A549 (cell line): ENCODE measurements around the gene MTHFD2. TPM values are rescaled to one million over a fixed set of nuclear protein-coding genes. Genes with fewer than 3 reads are reported as not detected.

Source experiments
- ATAC-seq, 2 experiments: fragments of 200-7000 bp in 1 of 2; fragments of >200 bp in 1 of 2; cut with Nextera tagmentation in 1 of 2; cut with Tn5 transposase in 1 of 2; 3 replicates each; pipeline versions ENCODE4 v1.8.0 to v1.9.1; 2018 to 2020; ENCODE audit warnings: mild to moderate bottlenecking in 1 of 2, moderate library complexity in 1 of 2
- CTCF ChIA-PET: fragments of 300-600 bp; sonication (Branson Sonifier 250); formaldehyde crosslinking; extraction: SDS; loops from one replicate; lab custom pipeline; 2021; ENCODE audit warnings: antibody characterized with exemption, inconsistent platforms; lab: Yijun Ruan, JAX
- POLR2A ChIA-PET: fragments of 350-600 bp; formaldehyde crosslinking; extraction: SDS; loops from one replicate; lab custom pipeline; 2021; ENCODE audit warnings: antibody characterized with exemption, inconsistent platforms; lab: Yijun Ruan, JAX
- DNase-seq, 2 experiments: peaks; one replicate each; pipeline versions ENCODE4 v3.0.0 to v3.0.0-alpha.2; 2011 to 2016; ENCODE audit warnings: low read depth in 1 of 2, low spot score in 1 of 2
- FAIRE-seq: peaks from 2 replicates; lab custom pipeline; 2011; peaks lifted over from hg19 to GRCh38; lab: Jason Lieb, UNC
- H3K27ac ChIP-seq, 2 experiments: fragments of >200 bp; sonication (Bioruptor Twin); formaldehyde crosslinking; 3 replicates each; pipeline ENCODE4 v1.5.1; 2016 to 2017
- H3K4me1 ChIP-seq: fragments of >200 bp; sonication (Bioruptor Twin); formaldehyde crosslinking; 3 replicates; pipeline ENCODE4 v1.6.1; 2016
- H3K4me2 ChIP-seq: fragments of >200 bp; sonication (Bioruptor Twin); formaldehyde crosslinking; 3 replicates; pipeline ENCODE4 v1.6.1; 2016
- H3K4me3 ChIP-seq: fragments of >200 bp; sonication (Bioruptor Twin); formaldehyde crosslinking; 3 replicates; pipeline ENCODE4 v1.5.1; 2016
- H3K9me3 ChIP-seq: fragments of >200 bp; sonication (Bioruptor Twin); formaldehyde crosslinking; 3 replicates; pipeline ENCODE4 v1.6.1; 2016
- BHLHE40 ChIP-seq: IDR thresholded peaks from 2 replicates; pipeline ENCODE4 v1.6.1; 2012; ENCODE audit warnings: low read depth, low read length, inconsistent platforms
- CBX2 ChIP-seq: fragments of 200-600 bp; sonication (generic); IDR thresholded peaks from 2 replicates; pipeline ENCODE4 v1.6.1; 2016; ENCODE audit warnings: low read depth, mild to moderate bottlenecking, borderline replicate concordance
- ESRRA ChIP-seq: fragments of 150-350 bp; IDR thresholded peaks from 2 replicates; pipeline ENCODE4 v1.6.1; 2014; ENCODE audit warnings: mild to moderate bottlenecking, low read length, borderline replicate concordance
- FOSL2 ChIP-seq, 2 experiments: fragments of 450-650 bp in 1 of 2; fragments of >200 bp in 1 of 2; sonication (Bioruptor Twin) in 1 of 2; formaldehyde crosslinking; IDR thresholded peaks; 2 replicates each; pipeline versions ENCODE4 v1.5.0 to v1.6.1; 2016 to 2020; ENCODE audit warnings: mild to moderate bottlenecking in 1 of 2, moderate library complexity in 1 of 2
- FOXS1 ChIP-seq: fragments of 250-450 bp; sonication (Bioruptor Pico); IDR thresholded peaks from 2 replicates; pipeline ENCODE4 v1.5.0; 2020; ENCODE audit warnings: mild to moderate bottlenecking, moderate library complexity
- GATA3 ChIP-seq: IDR thresholded peaks from 2 replicates; pipeline ENCODE4 v1.6.1; 2012; ENCODE audit warnings: borderline replicate concordance
- HDAC2 ChIP-seq: fragments of 200-600 bp; sonication (generic); IDR thresholded peaks from 2 replicates; pipeline ENCODE4 v1.6.1; 2016
- HEYL ChIP-seq: fragments of 250-450 bp; sonication (Bioruptor Pico); IDR thresholded peaks from 2 replicates; pipeline ENCODE4 v1.8.0; 2021; ENCODE audit warnings: mild to moderate bottlenecking, moderate library complexity
- HOXB13 ChIP-seq: fragments of 250-450 bp; sonication (Bioruptor Pico); IDR thresholded peaks from 2 replicates; pipeline ENCODE4 v1.5.0; 2020; ENCODE audit warnings: low read depth, mild to moderate bottlenecking, moderate library complexity
- KDM1A ChIP-seq: fragments of 200-600 bp; sonication (generic); IDR thresholded peaks from 2 replicates; pipeline ENCODE4 v1.6.1; 2016; ENCODE audit warnings: low read depth, mild to moderate bottlenecking
- KDM5A ChIP-seq: fragments of 200-600 bp; sonication (generic); IDR thresholded peaks from 2 replicates; pipeline ENCODE4 v1.6.1; 2016; ENCODE audit warnings: antibody characterized with exemption, mild to moderate bottlenecking
- MAFK ChIP-seq: fragments of 450-650 bp; IDR thresholded peaks from 2 replicates; pipeline ENCODE4 v1.6.1; 2014; ENCODE audit not compliant: partially characterized antibody
- MYC ChIP-seq: IDR thresholded peaks from 2 replicates; pipeline ENCODE4 v1.6.1; 2012; ENCODE audit warnings: mild to moderate bottlenecking, inconsistent platforms, low read length, improper control_type of control experiment, borderline replicate concordance
- NPAS2 ChIP-seq: fragments of 250-450 bp; sonication (Bioruptor Pico); IDR thresholded peaks from 2 replicates; pipeline ENCODE4 v1.8.0; 2022; ENCODE audit warnings: mild to moderate bottlenecking, moderate library complexity, borderline replicate concordance
- NR3C1 ChIP-seq: fragments of >200 bp; sonication (Bioruptor Twin); formaldehyde crosslinking; IDR thresholded peaks from 3 replicates; pipeline ENCODE4 v1.6.1; 2017
- RAD21 ChIP-seq, 2 experiments: fragments of >200 bp in 1 of 2; sonication (Bioruptor Twin) in 1 of 2; formaldehyde crosslinking in 1 of 2; IDR thresholded peaks in 1 of 2; conservative IDR thresholded peaks in 1 of 2; 2 replicates in 1 of 2; 3 replicates in 1 of 2; pipeline ENCODE4 v1.6.1; 2012 to 2018; ENCODE audit warnings: inconsistent platforms in 1 of 2
- RARB ChIP-seq: fragments of 250-450 bp; sonication (Bioruptor Pico); IDR thresholded peaks from 2 replicates; pipeline ENCODE4 v1.8.0; 2021; ENCODE audit warnings: mild to moderate bottlenecking, moderate library complexity
- RCOR1 ChIP-seq: fragments of 150-350 bp; IDR thresholded peaks from 2 replicates; pipeline ENCODE4 v1.6.1; 2014; ENCODE audit warnings: antibody characterized with exemption, low read length, low read depth
- SMC3 ChIP-seq: fragments of >200 bp; sonication (Bioruptor Twin); formaldehyde crosslinking; IDR thresholded peaks from 3 replicates; pipeline ENCODE4 v1.6.1; 2018; ENCODE audit warnings: inconsistent platforms
- TFCP2L1 ChIP-seq: fragments of 250-450 bp; sonication (Bioruptor Pico); IDR thresholded peaks from 2 replicates; pipeline ENCODE4 v1.5.0; 2021; ENCODE audit warnings: mild to moderate bottlenecking
- TP53 ChIP-seq: fragments of 250-450 bp; sonication (Bioruptor Pico); IDR thresholded peaks from 2 replicates; pipeline ENCODE4 v1.5.0; 2021; ENCODE audit warnings: mild to moderate bottlenecking, moderate library complexity
- ZC3H11A ChIP-seq: fragments of 450-650 bp; IDR thresholded peaks from 2 replicates; pipeline ENCODE4 v1.6.1; 2014; ENCODE audit warnings: antibody characterized with exemption, mild to moderate bottlenecking
- ZFP36 ChIP-seq: fragments of 450-650 bp; IDR thresholded peaks from 2 replicates; pipeline ENCODE4 v1.6.1; 2014; ENCODE audit warnings: borderline replicate concordance; ENCODE audit not compliant: partially characterized antibody
- ZNF302 ChIP-seq: fragments of 250-450 bp; sonication (Bioruptor Pico); IDR thresholded peaks from 2 replicates; pipeline ENCODE4 v1.9.0; 2021; ENCODE audit warnings: inconsistent platforms, mild to moderate bottlenecking, moderate library complexity
- WGBS: methylation state at CpG from one replicate; pipeline ENCODE4 v1.1.6; 2017; ENCODE audit errors: missing lambda C conversion rate; 5-methylcytosine and 5-hydroxymethylcytosine counted together
- polyA plus RNA-seq, 4 experiments: library from polyadenylated mRNA; depleted of rRNA in 3 of 4; stranded (reverse); fragments of >200 nt; fragmentation: RNase III in 1 of 4; extraction: RNeasy Plus Mini Kit Qiagen cat#74134 plus additional on column Dnase treatment in 1 of 4; gene quantifications; 2 replicates in 3 of 4; 3 replicates in 1 of 4; pipeline ENCODE4 v1.2.3, GENCODE V29; 2011 to 2017
- TF ChIP-seq, protein P1 (sequence below): IDR thresholded peaks from 2 replicates; pipeline ENCODE4 v1.6.1; 2012; ENCODE audit warnings: low read depth, borderline replicate concordance
- TF ChIP-seq, protein P2 (sequence below): fragments of 200-600 bp; sonication (generic); IDR thresholded peaks from 2 replicates; pipeline ENCODE4 v1.6.1; 2016; ENCODE audit warnings: antibody characterized with exemption, mild to moderate bottlenecking, moderate library complexity
- TF ChIP-seq, protein P3 (sequence below): fragments of >200 bp; sonication (Bioruptor Twin); formaldehyde crosslinking; IDR thresholded peaks from 3 replicates; pipeline ENCODE4 v1.5.1; 2016

MTHFD2 gene
- polyA plus RNA-seq, 2 of the 4 experiments (the other 2 are of a cell fraction) = 149 to 608 TPM

DNA sequence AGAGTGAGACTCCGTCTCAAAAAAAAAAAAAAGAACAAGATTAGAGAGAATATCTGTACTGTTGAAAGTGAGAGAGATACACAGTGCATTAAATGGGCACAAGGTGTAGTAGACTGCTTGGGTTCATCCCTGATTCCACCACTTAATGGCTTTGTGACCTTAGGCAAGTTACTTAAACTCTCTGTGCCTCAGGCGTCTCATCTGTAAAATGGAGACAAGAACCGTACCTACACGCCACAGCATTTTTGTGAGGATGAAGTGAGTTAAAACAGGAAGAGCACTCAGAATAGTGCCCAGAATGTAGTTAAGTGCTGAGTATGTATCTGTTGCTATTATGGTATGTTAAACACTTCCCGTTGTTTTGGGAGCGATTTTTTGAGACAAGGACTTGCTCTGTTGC is 64.3 kb downstream of the MTHFD2 start:
- no peak for TF ChIP-seq NPAS2 (CRISPR knock-in tag)
- TF ChIP-seq, protein P1, sequence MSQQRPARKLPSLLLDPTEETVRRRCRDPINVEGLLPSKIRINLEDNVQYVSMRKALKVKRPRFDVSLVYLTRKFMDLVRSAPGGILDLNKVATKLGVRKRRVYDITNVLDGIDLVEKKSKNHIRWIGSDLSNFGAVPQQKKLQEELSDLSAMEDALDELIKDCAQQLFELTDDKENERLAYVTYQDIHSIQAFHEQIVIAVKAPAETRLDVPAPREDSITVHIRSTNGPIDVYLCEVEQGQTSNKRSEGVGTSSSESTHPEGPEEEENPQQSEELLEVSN = no peak
- TF ChIP-seq RAD21 (conservative IDR thresholded peaks at IDR 0.05 in 1 of 2, IDR thresholded peaks at IDR 0.05 in 1 of 2) = no peak
- TF ChIP-seq RCOR1 = no peak
- TF ChIP-seq MYC = no peak
- TF ChIP-seq HOXB13 (CRISPR knock-in tag) = no peak
- no peak for TF ChIP-seq TP53 (CRISPR knock-in tag)
- no peak for TF ChIP-seq GATA3
- TF ChIP-seq MAFK = no peak
- TF ChIP-seq, protein P2, sequence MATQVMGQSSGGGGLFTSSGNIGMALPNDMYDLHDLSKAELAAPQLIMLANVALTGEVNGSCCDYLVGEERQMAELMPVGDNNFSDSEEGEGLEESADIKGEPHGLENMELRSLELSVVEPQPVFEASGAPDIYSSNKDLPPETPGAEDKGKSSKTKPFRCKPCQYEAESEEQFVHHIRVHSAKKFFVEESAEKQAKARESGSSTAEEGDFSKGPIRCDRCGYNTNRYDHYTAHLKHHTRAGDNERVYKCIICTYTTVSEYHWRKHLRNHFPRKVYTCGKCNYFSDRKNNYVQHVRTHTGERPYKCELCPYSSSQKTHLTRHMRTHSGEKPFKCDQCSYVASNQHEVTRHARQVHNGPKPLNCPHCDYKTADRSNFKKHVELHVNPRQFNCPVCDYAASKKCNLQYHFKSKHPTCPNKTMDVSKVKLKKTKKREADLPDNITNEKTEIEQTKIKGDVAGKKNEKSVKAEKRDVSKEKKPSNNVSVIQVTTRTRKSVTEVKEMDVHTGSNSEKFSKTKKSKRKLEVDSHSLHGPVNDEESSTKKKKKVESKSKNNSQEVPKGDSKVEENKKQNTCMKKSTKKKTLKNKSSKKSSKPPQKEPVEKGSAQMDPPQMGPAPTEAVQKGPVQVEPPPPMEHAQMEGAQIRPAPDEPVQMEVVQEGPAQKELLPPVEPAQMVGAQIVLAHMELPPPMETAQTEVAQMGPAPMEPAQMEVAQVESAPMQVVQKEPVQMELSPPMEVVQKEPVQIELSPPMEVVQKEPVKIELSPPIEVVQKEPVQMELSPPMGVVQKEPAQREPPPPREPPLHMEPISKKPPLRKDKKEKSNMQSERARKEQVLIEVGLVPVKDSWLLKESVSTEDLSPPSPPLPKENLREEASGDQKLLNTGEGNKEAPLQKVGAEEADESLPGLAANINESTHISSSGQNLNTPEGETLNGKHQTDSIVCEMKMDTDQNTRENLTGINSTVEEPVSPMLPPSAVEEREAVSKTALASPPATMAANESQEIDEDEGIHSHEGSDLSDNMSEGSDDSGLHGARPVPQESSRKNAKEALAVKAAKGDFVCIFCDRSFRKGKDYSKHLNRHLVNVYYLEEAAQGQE = no peak
- TF ChIP-seq, protein P3, sequence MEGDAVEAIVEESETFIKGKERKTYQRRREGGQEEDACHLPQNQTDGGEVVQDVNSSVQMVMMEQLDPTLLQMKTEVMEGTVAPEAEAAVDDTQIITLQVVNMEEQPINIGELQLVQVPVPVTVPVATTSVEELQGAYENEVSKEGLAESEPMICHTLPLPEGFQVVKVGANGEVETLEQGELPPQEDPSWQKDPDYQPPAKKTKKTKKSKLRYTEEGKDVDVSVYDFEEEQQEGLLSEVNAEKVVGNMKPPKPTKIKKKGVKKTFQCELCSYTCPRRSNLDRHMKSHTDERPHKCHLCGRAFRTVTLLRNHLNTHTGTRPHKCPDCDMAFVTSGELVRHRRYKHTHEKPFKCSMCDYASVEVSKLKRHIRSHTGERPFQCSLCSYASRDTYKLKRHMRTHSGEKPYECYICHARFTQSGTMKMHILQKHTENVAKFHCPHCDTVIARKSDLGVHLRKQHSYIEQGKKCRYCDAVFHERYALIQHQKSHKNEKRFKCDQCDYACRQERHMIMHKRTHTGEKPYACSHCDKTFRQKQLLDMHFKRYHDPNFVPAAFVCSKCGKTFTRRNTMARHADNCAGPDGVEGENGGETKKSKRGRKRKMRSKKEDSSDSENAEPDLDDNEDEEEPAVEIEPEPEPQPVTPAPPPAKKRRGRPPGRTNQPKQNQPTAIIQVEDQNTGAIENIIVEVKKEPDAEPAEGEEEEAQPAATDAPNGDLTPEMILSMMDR = no peak
- no peak for TF ChIP-seq RARB (CRISPR knock-in tag)
- TF ChIP-seq ZNF302 (CRISPR knock-in tag) = no peak
- no peak for TF ChIP-seq ZFP36
- whole genome bisulfite sequencing = 88% methylated on average over 6 of the region's 6 CpGs
- no peak overlapping the region for H3K27ac ChIP-seq
- no peak overlapping the region for H3K4me3 ChIP-seq
- ATAC-seq (no peak), DNase-seq (no peak), FAIRE-seq (no peak)
- H3K4me2 ChIP-seq = no peak overlapping the region
- CTCF ChIA-PET = interaction anchor here (1.6 to 5.6 kb wide), 3 partner anchors 9 to 16 kb away, joined by 4 to 69 read pairs (median 24); no protein-coding TSS in a partner anchor
- H3K9me3 ChIP-seq = no peaks in the 10 kb centered on the region
- H3K4me1 ChIP-seq = 0 out of 3 replicates have a peak, but pooled peaks cover 4% of the 10 kb centered on the region
- POLR2A ChIA-PET = no interaction called here

DNA sequence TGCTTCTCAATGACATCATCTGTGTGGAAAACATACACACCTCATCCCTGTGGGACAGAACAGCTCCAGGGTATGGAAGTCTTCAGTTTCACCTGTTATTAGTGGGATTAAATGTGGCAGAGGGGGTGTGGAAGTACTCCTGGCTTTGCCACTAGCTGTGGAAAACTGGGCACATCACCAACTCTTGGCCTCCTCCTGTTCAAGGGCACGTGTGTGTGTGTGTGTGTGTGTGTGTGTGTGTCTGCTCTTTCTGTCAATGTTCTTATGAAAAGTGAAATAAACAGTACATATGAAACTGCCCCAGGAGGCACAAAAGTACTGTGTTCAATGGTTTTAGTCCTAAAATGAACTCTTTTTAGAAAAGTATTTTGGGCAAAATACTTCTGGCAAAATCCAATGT is 65.9 kb downstream of the MTHFD2 start:
- Histone ChIP-seq H3K9me3 (no peaks in the 10 kb centered on the region), H3K4me2 (no peak overlapping the region), H3K4me3 (no peak overlapping the region), H3K4me1 (0 out of 3 replicates have a peak, but pooled peaks cover 4% of the 10 kb centered on the region), H3K27ac (no peak overlapping the region)
- ChIA-PET CTCF (interaction anchor here (0.6 to 1.9 kb wide), 5 partner anchors 11 to 127 kb away, joined by 3 to 4 read pairs (median 3); no protein-coding TSS in a partner anchor), POLR2A (no interaction called here)
- FAIRE-seq (no peak), DNase-seq (no peak), ATAC-seq (no peak)
- 5% methylated on average over 1 of the region's 1 CpG for WGBS
- no peak for TF ChIP-seq ESRRA
- no peak for TF ChIP-seq KDM1A
- TF ChIP-seq BHLHE40 = no peak
- TF ChIP-seq GATA3 = no peak
- no peak for TF ChIP-seq ZC3H11A
- TF ChIP-seq KDM5A = no peak
- TF ChIP-seq TP53 (CRISPR knock-in tag) = no peak
- no peak for TF ChIP-seq MYC
- no peak for TF ChIP-seq FOSL2 (IDR thresholded peaks at IDR 0.05)
- TF ChIP-seq FOSL2 (CRISPR knock-in tag; IDR thresholded peaks at IDR 0.05) = no peak
- TF ChIP-seq TFCP2L1 = no peak
- TF ChIP-seq NR3C1 = no peak
- no peak for TF ChIP-seq HDAC2
- no peak for TF ChIP-seq HEYL (CRISPR knock-in tag)
- no peak for TF ChIP-seq FOXS1
- TF ChIP-seq, protein P2 = no peak
- TF ChIP-seq RAD21 (conservative IDR thresholded peaks at IDR 0.05 in 1 of 2, IDR thresholded peaks at IDR 0.05 in 1 of 2) = no peak
- TF ChIP-seq CBX2 = no peak
- no peak for TF ChIP-seq SMC3
